Neural cell (in vitro differentiated cells): ENCODE measurements around the gene EFCAB7. TPM values are rescaled to one million over a fixed set of nuclear protein-coding genes. Genes with fewer than 3 reads are reported as not detected.

Experiments used
- H2AFZ ChIP-seq: fragments of 200-600, 300-800 bp; sonication (generic), shearing (Covaris generic); 2 replicates; pipeline ENCODE4 v1.6.0; 2014; ENCODE audit warnings: low read depth, mild to moderate bottlenecking, antibody characterized with exemption, low read length, moderate library complexity
- H3F3A ChIP-seq: fragments of 200-600 bp; shearing (Covaris generic); 2 replicates; pipeline ENCODE4 v1.6.1; 2016; ENCODE audit warnings: mild to moderate bottlenecking, moderate library complexity, mixed read lengths, antibody characterized with exemption, low read length; ENCODE audit not compliant: insufficient read depth, poor library complexity, severe bottlenecking
- H3K27ac ChIP-seq: fragments of 200-600, 300-800 bp; sonication (generic), shearing (Covaris generic); 2 replicates; pipeline ENCODE4 v1.5.1; 2014; ENCODE audit warnings: mild to moderate bottlenecking, low read length, moderate library complexity
- H3K27me3 ChIP-seq: fragments of 300-800, 200-600 bp; sonication (generic), shearing (Covaris generic); 2 replicates; pipeline ENCODE4 v1.6.0; 2014; ENCODE audit warnings: mild to moderate bottlenecking, low read depth, low read length, moderate library complexity; ENCODE audit not compliant: insufficient read depth
- H3K36me3 ChIP-seq: fragments of 300-800, 200-600 bp; sonication (generic), shearing (Covaris generic); 2 replicates; pipeline ENCODE4 v1.5.1; 2014; ENCODE audit warnings: mild to moderate bottlenecking, antibody characterized with exemption, low read length, moderate library complexity; ENCODE audit not compliant: insufficient read depth
- H3K4me2 ChIP-seq: fragments of 300-800, 200-600 bp; sonication (generic), shearing (Covaris generic); 2 replicates; pipeline ENCODE4 v1.6.0; 2014; ENCODE audit warnings: mild to moderate bottlenecking, low read length
- H3K4me3 ChIP-seq: fragments of 300-800, 200-600 bp; sonication (generic), shearing (Covaris generic); 2 replicates; pipeline ENCODE4 v1.5.1; 2014; ENCODE audit warnings: mild to moderate bottlenecking, low read length, moderate library complexity
- H3K79me2 ChIP-seq: fragments of 200-600 bp; shearing (Covaris generic); replicated peaks from 2 replicates; pipeline ENCODE4 v1.6.0; 2014; ENCODE audit warnings: mild to moderate bottlenecking, low read length, moderate library complexity; ENCODE audit not compliant: insufficient read depth
- H3K9ac ChIP-seq: fragments of 300-800, 200-600 bp; sonication (generic), shearing (Covaris generic); 2 replicates; pipeline ENCODE4 v1.6.1; 2016; ENCODE audit warnings: mild to moderate bottlenecking, low read length, mixed read lengths
- H3K9me2 ChIP-seq: fragments of 200-600 bp; shearing (Covaris generic); 2 replicates; pipeline ENCODE4 v1.6.1; 2016; ENCODE audit warnings: mild to moderate bottlenecking, low read length, mixed read lengths; ENCODE audit not compliant: insufficient read depth
- H3K9me3 ChIP-seq: fragments of 200-600, 300-800 bp; sonication (generic), shearing (Covaris generic); 2 replicates; pipeline ENCODE4 v1.6.1; 2016; ENCODE audit warnings: mild to moderate bottlenecking, mixed run types, low read length, moderate library complexity, mixed read lengths
- H4K20me1 ChIP-seq: fragments of 200-600 bp; shearing (Covaris generic); 2 replicates; pipeline ENCODE4 v1.6.1; 2016; ENCODE audit warnings: mild to moderate bottlenecking, mixed run types; ENCODE audit not compliant: insufficient read depth
- EP300 ChIP-seq: fragments of 450-650 bp; conservative IDR thresholded peaks from 2 replicates; pipeline ENCODE4 v1.6.1; 2014; ENCODE audit warnings: antibody characterized with exemption, mild to moderate bottlenecking, moderate library complexity; ENCODE audit not compliant: poor library complexity, severe bottlenecking
- EZH2 ChIP-seq: fragments of 200-600, 300-800 bp; shearing (Covaris generic), sonication (generic); IDR thresholded peaks from 2 replicates; pipeline ENCODE4 v1.6.1; 2014; ENCODE audit warnings: antibody characterized with exemption, low read length, borderline replicate concordance, mild to moderate bottlenecking; ENCODE audit not compliant: insufficient read depth, poor library complexity, severe bottlenecking
- MXI1 ChIP-seq: fragments of 450-650 bp; conservative IDR thresholded peaks from 2 replicates; pipeline ENCODE4 v1.6.1; 2014; ENCODE audit warnings: antibody characterized with exemption, mild to moderate bottlenecking; ENCODE audit not compliant: poor library complexity, severe bottlenecking
- POLR2AphosphoS5 ChIP-seq: IDR thresholded peaks from 2 replicates; pipeline ENCODE4 v1.6.1; 2012
- RAD21 ChIP-seq: fragments of 450-650 bp; conservative IDR thresholded peaks from 2 replicates; pipeline ENCODE4 v1.6.1; 2014; ENCODE audit warnings: antibody characterized with exemption, mild to moderate bottlenecking, moderate library complexity
- REST ChIP-seq: IDR thresholded peaks from 2 replicates; pipeline ENCODE4 v1.6.1; 2012; ENCODE audit warnings: borderline replicate concordance
- SMC3 ChIP-seq: fragments of 450-650 bp; conservative IDR thresholded peaks from 2 replicates; pipeline ENCODE4 v1.6.1; 2014; ENCODE audit warnings: antibody characterized with exemption, mild to moderate bottlenecking, moderate library complexity; ENCODE audit not compliant: poor library complexity
- TAF1 ChIP-seq: IDR thresholded peaks from 2 replicates; pipeline ENCODE4 v1.6.1; 2012; ENCODE audit warnings: low read depth
- polyA plus RNA-seq: library from polyadenylated mRNA; depleted of rRNA; stranded (reverse); fragments of >200 nt; gene quantifications from 2 replicates; pipeline ENCODE4 v1.2.3, GENCODE V29; 2014
- TF ChIP-seq, protein P1 (sequence below): fragments of 450-650 bp; IDR thresholded peaks from 2 replicates; pipeline ENCODE4 v1.5.1; 2014; ENCODE audit warnings: antibody characterized with exemption, mild to moderate bottlenecking, moderate library complexity; ENCODE audit not compliant: poor library complexity, severe bottlenecking

The EFCAB7 gene
- polyA plus RNA-seq, 1 donor from 2014 or later: 72.9 TPM

DNA sequence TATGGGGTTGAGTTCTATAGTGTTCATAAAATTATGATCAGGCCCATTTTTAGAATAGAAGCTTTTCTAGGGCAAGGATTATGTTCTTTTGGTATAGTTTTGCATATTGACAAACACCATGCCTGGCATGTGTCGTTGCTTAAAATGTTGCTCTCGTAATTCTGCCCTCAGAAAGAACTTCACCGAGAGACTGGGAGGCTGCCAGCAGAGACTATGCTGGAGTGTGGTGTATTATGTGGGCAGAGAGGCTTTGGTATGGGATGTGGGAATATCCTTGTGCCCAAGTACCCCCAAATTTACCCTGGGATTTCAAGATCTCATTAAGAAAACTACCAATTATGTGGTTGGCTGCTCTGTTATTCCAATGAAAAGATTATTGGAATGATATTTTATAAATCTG, 97.8 kb downstream of the EFCAB7 start:
- no peaks in the 10 kb centered on the region for H3K36me3 ChIP-seq
- H3K4me3 ChIP-seq: no peak overlapping the region
- no peaks in the 10 kb centered on the region for H3F3A ChIP-seq
- no peak overlapping the region for H2AFZ ChIP-seq
- no peak overlapping the region for H3K27ac ChIP-seq
- no peaks in the 10 kb centered on the region for H3K27me3 ChIP-seq
- H3K9ac ChIP-seq: no peak overlapping the region
- no peak overlapping the region for H3K4me2 ChIP-seq
- H3K79me2 ChIP-seq: no peaks in the 10 kb centered on the region
- H3K9me3 ChIP-seq: no peaks in the 10 kb centered on the region
- TF ChIP-seq REST (no peak), POLR2AphosphoS5 (no peak), EP300 (no peak), MXI1 (no peak), EZH2 (no peak), RAD21 (no peak), TAF1 (no peak)
- TF ChIP-seq, protein P1, sequence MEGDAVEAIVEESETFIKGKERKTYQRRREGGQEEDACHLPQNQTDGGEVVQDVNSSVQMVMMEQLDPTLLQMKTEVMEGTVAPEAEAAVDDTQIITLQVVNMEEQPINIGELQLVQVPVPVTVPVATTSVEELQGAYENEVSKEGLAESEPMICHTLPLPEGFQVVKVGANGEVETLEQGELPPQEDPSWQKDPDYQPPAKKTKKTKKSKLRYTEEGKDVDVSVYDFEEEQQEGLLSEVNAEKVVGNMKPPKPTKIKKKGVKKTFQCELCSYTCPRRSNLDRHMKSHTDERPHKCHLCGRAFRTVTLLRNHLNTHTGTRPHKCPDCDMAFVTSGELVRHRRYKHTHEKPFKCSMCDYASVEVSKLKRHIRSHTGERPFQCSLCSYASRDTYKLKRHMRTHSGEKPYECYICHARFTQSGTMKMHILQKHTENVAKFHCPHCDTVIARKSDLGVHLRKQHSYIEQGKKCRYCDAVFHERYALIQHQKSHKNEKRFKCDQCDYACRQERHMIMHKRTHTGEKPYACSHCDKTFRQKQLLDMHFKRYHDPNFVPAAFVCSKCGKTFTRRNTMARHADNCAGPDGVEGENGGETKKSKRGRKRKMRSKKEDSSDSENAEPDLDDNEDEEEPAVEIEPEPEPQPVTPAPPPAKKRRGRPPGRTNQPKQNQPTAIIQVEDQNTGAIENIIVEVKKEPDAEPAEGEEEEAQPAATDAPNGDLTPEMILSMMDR: no peak
- no peaks in the 10 kb centered on the region for H4K20me1 ChIP-seq
- H3K9me2 ChIP-seq: no peaks in the 10 kb centered on the region

DNA sequence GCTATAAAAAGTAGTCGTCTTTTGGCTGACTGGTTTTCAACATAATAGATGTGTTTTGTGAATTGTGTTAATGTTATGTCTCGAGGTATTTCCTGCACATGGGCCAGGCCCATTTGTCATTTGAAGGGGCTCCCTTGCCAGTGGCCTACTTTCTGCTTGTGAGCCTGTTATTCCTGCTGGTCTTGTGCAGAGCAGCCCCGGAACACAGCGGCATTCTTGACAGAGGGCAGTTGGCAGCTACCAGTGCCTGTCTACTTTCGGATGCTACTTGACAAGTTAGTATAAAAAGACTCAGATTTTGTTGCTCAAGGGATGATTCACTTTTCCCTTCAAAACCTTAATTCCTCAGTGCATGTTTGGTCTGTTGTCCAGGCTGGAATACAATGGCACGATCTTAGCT, 98.4 kb downstream of the EFCAB7 start:
- no peak overlapping the region for H2AFZ ChIP-seq
- no peaks in the 10 kb centered on the region for H3F3A ChIP-seq
- H3K4me2 ChIP-seq: no peak overlapping the region
- no peaks in the 10 kb centered on the region for H4K20me1 ChIP-seq
- no peaks in the 10 kb centered on the region for H3K36me3 ChIP-seq
- no peaks in the 10 kb centered on the region for H3K79me2 ChIP-seq
- no peaks in the 10 kb centered on the region for H3K9me3 ChIP-seq
- no peaks in the 10 kb centered on the region for H3K27me3 ChIP-seq
- TF ChIP-seq, protein P1: no peak
- TF ChIP-seq MXI1 (no peak), EZH2 (no peak), RAD21 (no peak), SMC3 (no peak), EP300 (no peak), REST (no peak), TAF1 (no peak), POLR2AphosphoS5 (no peak)
- no peak overlapping the region for H3K9ac ChIP-seq
- no peak overlapping the region for H3K27ac ChIP-seq
- no peaks in the 10 kb centered on the region for H3K9me2 ChIP-seq
- H3K4me3 ChIP-seq: no peak overlapping the region
